Activated B cell treated with CpG ODN at 0.5 μM for 24 hours (primary cell): Measurements from ENCODE around the gene SULT1C2. TPM values are rescaled to one million over a fixed set of nuclear protein-coding genes. Genes with fewer than 3 reads are reported as not detected.

ENCODE experiments used
- total RNA-seq: library from RNA; stranded (reverse); gene quantifications from 2 replicates; pipeline ENCODE4 v1.2.3, GENCODE V29; 2022

The SULT1C2 gene
- total RNA-seq, 1 donor from 2014 or later = not detected

Other genes starting within 250 kb of the SULT1C2 start
- not detected in 2 replicates for gene SULT1C3, start 48.9 kb upstream of the SULT1C2 start, total RNA-seq
- gene SULT1C4, start 89.1 kb downstream of the SULT1C2 start, total RNA-seq = not detected in 2 replicates
- 44.0 and 53.8 TPM in 2 replicates for gene GCC2, start 160.3 kb downstream of the SULT1C2 start, total RNA-seq
- 33.3 and 34.8 TPM in 2 replicates for gene LIMS1, start 245.6 kb downstream of the SULT1C2 start, total RNA-seq